Epithelial cell of proximal tubule (primary cell): ENCODE results near the gene STRA6. TPM values are rescaled to one million over a fixed set of nuclear protein-coding genes. Genes with fewer than 3 reads are reported as not detected.

Experiments
- DNase-seq: peaks from one replicate; pipeline ENCODE4 v3.0.0-alpha.2; 2011; ENCODE audit warnings: low read depth
- H3K4me3 ChIP-seq: 2 replicates; pipeline ENCODE4 v1.5.1; 2011; ENCODE audit warnings: low read depth, mild to moderate bottlenecking, low read length
- total RNA-seq: library from RNA; depleted of rRNA; stranded (reverse); fragments of >200 nt; gene quantifications from 2 replicates; pipeline ENCODE4 v1.2.3, GENCODE V29; 2015
- TF ChIP-seq, protein P1 (sequence below): conservative IDR thresholded peaks from 2 replicates; pipeline ENCODE4 v1.5.1; 2012; ENCODE audit warnings: low read depth, mild to moderate bottlenecking, low read length

Gene STRA6
- total RNA-seq, 1 donor from 2014 or later, result 3.9 TPM

- DNase-seq, result no peak
- TF ChIP-seq, protein P1, sequence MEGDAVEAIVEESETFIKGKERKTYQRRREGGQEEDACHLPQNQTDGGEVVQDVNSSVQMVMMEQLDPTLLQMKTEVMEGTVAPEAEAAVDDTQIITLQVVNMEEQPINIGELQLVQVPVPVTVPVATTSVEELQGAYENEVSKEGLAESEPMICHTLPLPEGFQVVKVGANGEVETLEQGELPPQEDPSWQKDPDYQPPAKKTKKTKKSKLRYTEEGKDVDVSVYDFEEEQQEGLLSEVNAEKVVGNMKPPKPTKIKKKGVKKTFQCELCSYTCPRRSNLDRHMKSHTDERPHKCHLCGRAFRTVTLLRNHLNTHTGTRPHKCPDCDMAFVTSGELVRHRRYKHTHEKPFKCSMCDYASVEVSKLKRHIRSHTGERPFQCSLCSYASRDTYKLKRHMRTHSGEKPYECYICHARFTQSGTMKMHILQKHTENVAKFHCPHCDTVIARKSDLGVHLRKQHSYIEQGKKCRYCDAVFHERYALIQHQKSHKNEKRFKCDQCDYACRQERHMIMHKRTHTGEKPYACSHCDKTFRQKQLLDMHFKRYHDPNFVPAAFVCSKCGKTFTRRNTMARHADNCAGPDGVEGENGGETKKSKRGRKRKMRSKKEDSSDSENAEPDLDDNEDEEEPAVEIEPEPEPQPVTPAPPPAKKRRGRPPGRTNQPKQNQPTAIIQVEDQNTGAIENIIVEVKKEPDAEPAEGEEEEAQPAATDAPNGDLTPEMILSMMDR, result no peak
- H3K4me3 ChIP-seq, result no peak overlapping the region
These were observed 9.1 kb upstream of the STRA6 start for GRCh38 chr15:74211656-74212055.

DNA sequence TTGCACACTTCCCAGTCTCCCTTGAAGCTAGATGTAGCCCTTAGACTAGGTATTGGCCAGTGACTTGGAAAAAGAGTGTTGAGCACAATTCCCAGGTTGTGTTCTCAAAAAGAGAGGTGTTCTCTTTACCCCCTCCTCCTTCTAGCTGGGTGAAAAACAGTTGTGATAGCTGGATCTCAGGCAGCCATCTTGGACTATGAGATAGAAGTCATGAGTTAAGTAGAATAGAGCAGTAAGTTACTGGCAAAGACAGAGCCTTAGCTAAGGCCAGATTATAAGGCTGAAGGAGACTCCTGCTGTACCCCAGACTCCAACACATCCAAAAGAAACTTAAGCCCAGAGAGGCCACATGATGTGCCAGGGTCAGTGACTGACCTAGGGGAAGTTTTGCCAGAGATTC, 8.1 kb upstream of the STRA6 start:
- no peak overlapping the region for H3K4me3 ChIP-seq
- DNase-seq, result no peak
- TF ChIP-seq, protein P1, result no peak

DNA sequence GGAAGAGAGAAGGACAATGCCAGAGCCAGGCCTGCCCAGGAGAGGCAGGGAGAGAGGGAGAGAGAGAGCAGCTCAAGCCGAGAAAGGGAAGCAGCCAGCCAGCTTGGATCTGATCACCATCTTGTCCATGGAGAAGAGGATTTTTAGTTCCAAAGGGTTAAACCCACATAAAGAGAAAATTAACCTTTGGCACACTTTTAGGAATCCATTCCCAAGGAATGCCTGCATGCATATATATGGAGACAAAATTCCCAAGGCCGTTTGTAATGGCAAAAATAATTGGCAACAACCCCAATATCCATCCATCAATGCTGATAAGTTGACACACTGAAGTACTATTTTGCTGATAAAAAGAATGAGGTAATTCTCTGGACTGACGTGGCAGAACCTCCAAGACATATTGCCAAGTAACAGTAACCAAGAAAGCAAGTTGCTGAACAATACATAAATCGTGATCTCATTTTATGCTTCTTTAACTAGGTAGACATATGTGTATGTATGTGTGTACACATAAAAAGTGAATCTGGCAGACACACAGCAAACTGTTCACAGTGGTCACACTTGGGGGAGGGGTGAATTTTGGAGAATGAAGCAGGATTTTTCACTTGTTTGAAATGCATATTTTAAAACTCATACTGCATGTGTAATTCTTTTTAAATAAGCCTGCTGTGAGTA, 7.5 kb upstream of the STRA6 start:
- no peak overlapping the region for H3K4me3 ChIP-seq
- no peak for DNase-seq
- TF ChIP-seq, protein P1, result no peak

DNA sequence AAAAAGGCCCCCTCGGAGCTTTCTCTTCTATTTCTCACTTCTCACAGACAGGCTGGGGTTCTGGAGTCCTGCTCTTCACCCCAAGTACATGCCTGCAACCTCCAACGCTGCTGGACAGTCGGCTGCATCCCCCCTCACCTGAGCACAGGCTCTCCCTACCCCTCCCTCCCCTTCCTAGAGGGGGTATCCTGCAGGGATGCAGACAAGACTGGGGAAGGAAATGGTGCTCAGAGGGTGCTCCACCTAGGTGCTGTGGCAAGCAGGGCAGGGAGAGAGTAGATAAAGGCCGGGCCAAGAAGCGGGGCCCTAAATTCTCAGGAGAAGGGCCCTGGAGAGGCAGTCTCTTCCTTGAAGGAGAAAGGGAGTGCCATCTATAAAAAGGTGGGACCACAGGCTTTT, 7.0 kb upstream of the STRA6 start:
- TF ChIP-seq, protein P1, result no peak
- H3K4me3 ChIP-seq, result no peak overlapping the region

GRCh38 chr15:74208901-74209559, 6.4 kb upstream of the STRA6 start:
- DNase-seq, result no peak
- TF ChIP-seq, protein P1, result no peak

More for the DNA sequence above, 7.0 kb upstream of the STRA6 start:
- no peak for DNase-seq

GRCh38 chr15:74208496-74208895, 5.9 kb upstream of the STRA6 start:
- TF ChIP-seq, protein P1, result no peak
- no peak overlapping the region for H3K4me3 ChIP-seq
- DNase-seq, result no peak

More at GRCh38 chr15:74208901-74209559, 6.4 kb upstream of the STRA6 start:
- no peak overlapping the region for H3K4me3 ChIP-seq
